ENCODE data around the gene USP26.

GRCh38 chrX:132999209-132999608 is 97.7 kb downstream of the USP26 start:
- no peak for TF ChIP-seq GATA2 (IDR thresholded peaks at IDR 0.05; ENCODE audit: low read depth, low read length)
- no peak for TF ChIP-seq GATA3 (IDR thresholded peaks at IDR 0.05; ENCODE audit: low read depth, low read length)

Data from SH-SY5Y (cell line).